ENCODE measurements around the gene CNTN2.

Gene CNTN2

GRCh38 chr1:205124726-205125125 is 81.7 kb downstream of the CNTN2 start:
- H3K4me2 ChIP-seq: no peak overlapping the region
- H3K4me1 ChIP-seq: peaks cover 22% of the 10 kb centered on the region
- H3K4me3 ChIP-seq: no peak overlapping the region
- no peaks in the 10 kb centered on the region for H3K36me3 ChIP-seq
- no peak overlapping the region for H3K9ac ChIP-seq
- H3K27ac ChIP-seq: no peak overlapping the region
- no peak for TF ChIP-seq Cebpa-rat (IDR thresholded peaks at IDR 0.05)
- no peaks in the 10 kb centered on the region for H3K9me3 ChIP-seq
- H4K20me1 ChIP-seq: peaks cover 19% of the 10 kb centered on the region
- H3K27me3 ChIP-seq: no peaks in the 10 kb centered on the region

DNA sequence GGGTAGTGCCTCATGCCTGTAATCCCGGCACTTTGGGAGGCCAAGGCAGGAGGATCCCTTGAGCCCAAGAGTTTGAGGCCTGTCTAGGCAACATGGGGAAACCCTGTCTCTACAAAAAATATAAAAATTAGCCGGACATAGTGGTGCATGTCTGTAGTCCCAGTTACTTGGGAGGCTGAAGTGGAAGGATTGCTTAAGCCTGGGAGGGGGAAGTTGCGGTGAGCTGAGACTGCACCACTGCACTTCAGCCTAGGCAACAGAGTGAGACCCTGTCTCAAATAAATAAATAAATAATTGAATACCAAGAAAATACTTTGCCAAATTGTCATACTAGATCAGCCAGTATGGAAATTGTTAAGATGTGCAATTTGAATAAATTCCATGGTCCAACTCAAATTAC is 84.6 kb downstream of the CNTN2 start:
- H3K9me3 ChIP-seq: no peaks in the 10 kb centered on the region
- no peak for TF ChIP-seq Cebpa-rat (IDR thresholded peaks at IDR 0.05)
- H3K9ac ChIP-seq: no peak overlapping the region
- no peaks in the 10 kb centered on the region for H3K36me3 ChIP-seq
- H3K4me3 ChIP-seq: no peak overlapping the region
- H3K4me1 ChIP-seq: peaks cover 5% of the 10 kb centered on the region
- no peak overlapping the region for H3K27ac ChIP-seq
- no peak overlapping the region for H3K4me2 ChIP-seq
- H3K27me3 ChIP-seq: no peaks in the 10 kb centered on the region
- H4K20me1 ChIP-seq: no peaks in the 10 kb centered on the region

All from BLaER1 (cell line).